ENCODE data around the gene STX7.

The STX7 gene

GRCh38 chr6:132405143-132405915 is 107.6 kb downstream of the STX7 start:
- no peak for DNase-seq

DNA sequence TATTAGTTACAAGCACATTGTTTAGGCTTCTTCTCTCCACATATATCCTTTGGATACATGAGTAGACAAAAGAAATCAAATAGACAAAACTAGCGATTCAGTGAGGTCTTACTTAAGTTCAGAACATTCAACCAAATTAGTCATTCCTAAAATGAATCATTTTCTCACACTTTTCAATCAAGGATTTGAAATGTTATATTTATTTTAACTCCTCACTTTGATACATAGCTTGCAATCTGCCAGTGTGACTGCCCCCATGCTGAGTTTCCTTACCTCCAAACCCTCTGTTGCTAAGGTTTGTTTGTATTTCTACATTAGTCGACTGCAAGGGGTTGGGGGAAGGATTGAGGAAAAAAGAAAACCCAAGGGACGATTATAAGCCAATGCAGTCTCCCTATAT is 108.2 kb downstream of the STX7 start:
- no peak for DNase-seq

DNA sequence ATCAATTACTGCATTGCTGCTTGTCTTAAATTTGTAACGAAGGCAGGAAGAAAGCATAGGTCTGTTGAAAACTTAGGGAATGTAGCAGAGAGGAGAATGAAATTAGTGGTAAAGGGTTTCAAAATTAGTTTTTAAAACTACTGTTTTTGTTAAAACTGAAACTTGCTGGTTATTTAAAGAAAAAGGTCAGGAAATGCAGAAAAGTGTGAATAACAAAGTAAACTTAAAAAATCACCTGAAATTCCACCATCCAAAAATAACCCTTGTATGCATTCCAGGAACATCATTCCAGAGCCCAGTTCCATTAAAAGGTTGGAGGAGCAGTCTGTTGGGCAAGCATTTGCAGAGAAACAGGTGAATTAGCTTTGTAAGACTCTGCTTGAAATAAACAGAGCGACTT is 108.6 kb downstream of the STX7 start:
- DNase-seq = no peak

DNA sequence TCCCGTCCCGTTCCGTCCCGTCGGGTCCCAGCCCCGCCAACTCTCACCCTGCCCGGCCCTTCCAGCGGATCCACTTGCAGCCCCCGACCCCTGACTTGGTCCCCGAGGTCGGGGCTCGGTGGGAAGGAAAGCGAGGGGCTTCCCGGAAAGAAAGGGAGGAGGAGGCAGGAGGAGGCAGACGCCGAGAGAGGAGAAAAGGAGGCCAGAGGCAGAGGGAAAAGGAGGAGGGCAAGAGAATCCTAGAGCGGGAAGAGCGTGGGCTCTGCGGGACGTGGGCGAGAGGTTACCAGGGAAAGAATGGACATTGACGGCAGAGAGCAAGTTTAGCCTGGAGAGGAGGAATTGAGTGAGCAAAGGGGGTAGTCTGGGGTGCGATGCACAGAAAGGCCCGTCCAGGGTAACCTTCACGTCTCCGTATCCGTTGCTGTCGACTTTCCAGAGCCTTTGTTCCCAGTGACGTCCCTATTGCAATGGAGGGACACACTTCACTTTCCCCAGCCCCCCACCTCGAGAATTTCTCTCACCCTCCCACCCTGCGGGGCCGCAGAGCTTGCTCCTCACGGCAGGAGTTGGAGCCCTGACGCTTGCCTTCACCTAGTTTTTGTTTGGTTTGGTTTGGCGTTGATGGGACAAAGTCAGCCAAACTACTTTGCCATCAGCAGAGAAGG is 111.2 kb downstream of the STX7 start:
- DNase-seq = no peak

DNA sequence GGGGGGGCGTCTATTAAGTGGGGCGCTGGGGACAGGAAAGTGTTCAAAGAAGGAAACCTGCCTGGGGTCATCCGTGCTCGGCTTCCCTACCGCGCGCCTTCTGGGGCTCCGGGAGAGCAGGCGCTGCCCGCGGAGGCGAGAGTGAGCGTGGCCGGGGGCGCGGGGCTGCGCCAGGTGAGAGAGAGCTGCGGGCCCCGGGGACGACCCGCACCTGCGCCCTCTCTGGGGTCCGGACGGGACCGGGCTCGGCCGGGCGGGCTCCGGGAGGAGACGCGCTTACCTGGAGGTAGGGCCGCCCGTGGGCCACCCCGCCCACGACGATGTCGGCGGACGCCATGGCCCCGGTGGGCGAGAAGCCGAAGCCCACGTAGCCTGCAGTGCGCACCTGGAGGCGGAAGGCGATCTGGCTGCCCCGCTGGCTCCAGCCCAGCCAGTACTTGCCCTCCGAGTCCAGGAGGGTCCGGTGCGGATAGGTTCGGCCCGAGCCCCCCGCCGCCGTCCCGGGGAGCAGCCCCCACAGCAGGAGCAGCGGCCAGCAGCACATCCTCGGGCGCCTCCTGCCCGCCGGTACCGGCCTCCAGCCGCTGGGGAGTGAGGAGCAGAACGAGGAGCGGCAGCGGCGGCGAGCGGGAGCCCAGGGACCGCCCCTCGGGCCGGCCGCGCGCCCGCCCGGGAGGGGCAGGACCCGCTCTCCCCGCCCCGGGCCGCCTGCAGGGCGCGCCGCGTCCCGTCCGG is 111.9 kb downstream of the STX7 start, which contains the start of gene MOXD1:
TSS of gene MOXD1 (minus strand) at position 593 of the 735 bp plus-strand sequence. CDS start at position 544, 49 bp downstream.
- no peak for DNase-seq

DNA sequence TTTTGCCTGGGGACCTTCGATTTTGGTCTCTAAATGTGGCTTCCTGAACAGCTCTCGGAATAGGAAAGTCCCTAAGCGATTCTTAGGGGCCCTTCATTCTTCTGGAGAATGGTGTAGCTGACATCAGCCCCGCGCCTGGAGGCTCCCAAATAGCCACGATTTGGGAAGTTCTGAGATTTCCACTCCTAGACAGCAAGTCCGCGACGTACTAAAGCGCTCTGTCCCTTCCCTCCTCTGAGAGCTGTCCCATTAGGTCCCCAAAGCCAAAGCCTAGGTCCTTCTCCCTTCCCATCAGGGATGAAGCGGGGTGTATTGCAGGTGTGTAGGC is 112.4 kb downstream of the STX7 start:
- no peak for DNase-seq

GRCh38 chr6:132399376-132400074 is 113.4 kb downstream of the STX7 start:
- DNase-seq = no peak

Data from NCI-H1417 treated with DMSO at 0.1 percent for 48 hours (cell line).